ENCODE data around the gene SYTL3.

DNA sequence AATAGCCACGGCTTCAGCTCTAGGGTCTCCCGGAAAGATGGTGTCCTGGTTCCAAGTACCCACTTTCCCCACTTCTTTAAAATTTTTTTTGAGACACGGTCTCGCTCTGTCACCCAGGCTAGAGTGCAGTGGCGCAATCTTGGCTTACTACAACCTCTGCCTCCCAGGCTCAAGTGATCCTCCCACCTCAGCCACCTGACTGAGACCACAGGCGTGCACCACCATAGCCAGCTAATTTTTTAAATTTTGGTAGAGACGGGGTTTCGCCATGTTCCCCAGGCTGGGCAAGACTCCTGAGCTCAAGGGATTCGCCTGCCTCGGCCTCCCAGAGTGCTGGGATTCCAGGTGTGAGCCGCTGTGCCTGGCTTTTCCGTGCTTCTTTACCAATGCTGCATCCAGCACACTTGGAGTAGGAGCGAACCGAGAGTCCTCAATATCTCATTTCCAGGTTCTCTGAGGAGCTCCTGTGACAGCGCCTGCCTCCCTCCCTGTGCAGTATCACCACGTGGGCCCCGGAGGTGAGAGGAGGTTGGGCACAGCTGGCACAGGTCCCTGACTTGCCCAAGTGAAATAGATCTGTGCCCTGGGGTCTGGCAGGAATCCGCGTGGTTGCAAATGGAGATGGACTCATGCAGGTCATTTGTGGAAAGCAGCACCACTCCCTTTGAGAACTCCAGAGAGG, 132.0 kb downstream of the SYTL3 start:
- TF ChIP-seq POLR2AphosphoS5 (IDR thresholded peaks at IDR 0.05; ENCODE audit: low read depth, low read length) = no peak
- no peak for TF ChIP-seq TAF1 (IDR thresholded peaks at IDR 0.05; ENCODE audit: borderline replicate concordance, low read depth, low read length)
- TF ChIP-seq POLR2A (IDR thresholded peaks at IDR 0.05; ENCODE audit: low read depth, low read length) = no peak

All from GM12892 (cell line).